ES-I3 (cell line): ENCODE results near the gene DYRK4.
A peak's percentile ranks its signal among the peaks of the same experiment; 100 is the strongest.

Experiments
- H3K36me3 ChIP-seq: 2 replicates; pipeline ENCODE4 v1.6.1; 2013; ENCODE audit warnings: mild to moderate bottlenecking, low read length, control low read depth, moderate library complexity; ENCODE audit not compliant: insufficient read depth
- H3K4me1 ChIP-seq: 2 replicates; pipeline ENCODE4 v1.6.1; 2013; ENCODE audit warnings: mild to moderate bottlenecking, control low read depth, low read length; ENCODE audit not compliant: insufficient read depth
- H3K9ac ChIP-seq: 2 replicates; pipeline ENCODE4 v1.6.1; 2013; ENCODE audit warnings: low read depth, mild to moderate bottlenecking, low read length, moderate library complexity
- H3K9me3 ChIP-seq: 2 replicates; pipeline ENCODE4 v1.6.1; 2013; ENCODE audit warnings: mild to moderate bottlenecking, low read length, moderate library complexity; ENCODE audit not compliant: control insufficient read depth, insufficient read depth

Gene DYRK4

DNA sequence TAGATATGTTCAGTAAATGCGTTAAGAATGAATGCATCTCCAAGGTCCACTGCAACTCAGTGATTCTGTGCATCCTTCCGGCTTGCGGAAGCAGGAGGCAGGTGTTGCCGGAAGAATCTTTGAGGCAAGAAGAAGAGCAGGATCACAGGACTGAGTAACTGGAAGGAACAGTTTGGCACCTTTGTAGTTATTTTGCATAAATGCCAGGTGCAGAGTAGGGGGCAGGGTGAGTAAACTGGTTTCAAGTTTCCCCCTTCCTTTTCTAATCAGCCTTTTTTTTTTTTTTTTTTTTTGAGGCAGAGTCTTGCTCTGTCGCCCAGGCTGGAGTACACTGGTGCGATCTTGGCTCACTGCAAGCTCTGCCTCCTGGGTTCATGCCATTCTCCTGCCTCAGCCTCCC, 22.3 kb downstream of the DYRK4 start:
- no peaks in the 10 kb centered on the region for H3K36me3 ChIP-seq
- no peaks in the 10 kb centered on the region for H3K9me3 ChIP-seq
- H3K9ac ChIP-seq: no peak overlapping the region
- H3K4me1 ChIP-seq: peaks cover 4% of the 10 kb centered on the region; the same call in 1 of the 2 replicates

DNA sequence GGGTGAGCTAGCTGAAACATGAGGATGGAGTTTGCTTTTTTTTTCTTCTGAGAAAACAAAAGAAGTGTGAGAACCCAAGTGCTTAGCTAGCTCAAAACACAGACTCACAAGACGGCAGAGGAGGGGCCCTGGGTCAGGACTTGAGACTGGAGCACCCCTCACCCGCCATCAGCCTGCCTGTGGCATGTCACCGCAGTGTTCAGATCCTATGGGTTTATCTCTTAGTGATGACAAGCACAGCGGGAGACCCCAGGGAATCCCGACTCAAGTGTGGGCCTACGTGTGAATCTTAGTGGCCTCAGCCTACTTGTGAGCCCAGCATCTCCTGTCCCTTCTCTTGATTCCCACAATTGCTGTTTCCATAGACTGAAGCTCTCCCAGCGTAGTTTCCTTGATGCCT, 22.9 kb downstream of the DYRK4 start:
- peaks cover 4% of the 10 kb centered on the region; the same call in 1 of the 2 replicates for H3K4me1 ChIP-seq
- no peaks in the 10 kb centered on the region for H3K9me3 ChIP-seq
- no peak overlapping the region for H3K9ac ChIP-seq
- H3K36me3 ChIP-seq: no peaks in the 10 kb centered on the region

DNA sequence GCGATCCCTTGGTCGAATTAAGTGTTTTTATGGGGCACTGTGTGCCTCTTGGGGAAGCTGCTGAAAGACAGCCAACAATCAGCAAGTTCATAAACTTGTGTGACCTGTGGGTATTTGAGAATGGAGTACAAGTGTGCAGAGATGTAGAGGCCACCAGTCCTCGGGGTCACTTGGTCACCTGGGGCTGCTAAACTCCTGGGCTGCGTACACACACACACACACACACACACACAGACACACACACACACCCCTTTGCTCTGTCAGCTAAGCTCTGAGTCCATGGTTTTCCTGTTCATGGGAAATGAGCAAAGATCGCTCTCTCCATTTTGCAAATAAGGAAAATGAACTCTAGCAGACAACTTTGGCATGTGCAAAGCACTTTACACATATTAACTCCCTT, 24.5 kb downstream of the DYRK4 start:
- H3K4me1 ChIP-seq: peaks cover 4% of the 10 kb centered on the region; the same call in 1 of the 2 replicates
- no peaks in the 10 kb centered on the region for H3K36me3 ChIP-seq
- no peaks in the 10 kb centered on the region for H3K9me3 ChIP-seq
- no peak overlapping the region for H3K9ac ChIP-seq

DNA sequence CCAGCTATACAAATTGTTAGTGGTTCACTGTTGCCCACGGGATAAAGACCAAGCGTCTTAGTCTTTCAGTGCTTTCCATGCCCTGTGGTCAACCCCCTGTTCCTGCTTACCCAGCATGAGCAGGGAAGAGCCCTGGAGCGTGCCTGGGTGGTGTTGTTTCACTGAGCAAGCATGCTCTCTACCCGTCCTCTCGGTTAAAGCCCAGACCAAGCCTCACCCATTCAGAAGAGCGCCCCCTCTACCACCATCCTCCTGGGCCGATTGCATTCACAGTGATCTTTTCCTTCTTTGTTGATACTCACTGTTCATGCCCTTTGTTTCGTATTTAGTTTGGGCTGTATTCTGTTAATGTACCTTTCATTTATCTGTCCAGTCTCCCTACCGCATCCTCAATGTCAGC, 25.1 kb downstream of the DYRK4 start:
- H3K9me3 ChIP-seq: no peaks in the 10 kb centered on the region
- no peak overlapping the region for H3K9ac ChIP-seq
- H3K36me3 ChIP-seq: no peaks in the 10 kb centered on the region
- H3K4me1 ChIP-seq: peaks cover 4% of the 10 kb centered on the region; the same call in 1 of the 2 replicates

DNA sequence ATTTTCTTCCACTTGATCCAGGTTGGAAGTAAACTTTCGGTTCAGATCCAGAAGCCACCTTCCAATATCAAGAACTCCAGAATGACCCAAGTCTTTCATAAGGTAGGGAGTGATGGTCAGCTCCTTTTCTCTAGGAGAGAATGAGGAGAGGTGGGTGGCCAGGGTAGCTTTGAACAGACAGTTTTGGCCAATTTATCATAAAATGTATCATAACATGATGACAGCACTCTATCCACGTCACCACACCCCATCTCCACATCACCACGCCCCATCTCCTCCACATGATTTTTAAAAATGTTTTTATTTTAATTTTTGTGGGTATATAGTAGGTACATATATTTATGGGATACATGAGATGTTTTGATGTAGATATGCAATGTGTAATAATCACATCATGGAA, 26.9 kb downstream of the DYRK4 start:
- Histone ChIP-seq H3K9ac (no peak overlapping the region), H3K4me1 (peaks cover 4% of the 10 kb centered on the region; the same call in 1 of the 2 replicates), H3K9me3 (no peaks in the 10 kb centered on the region), H3K36me3 (no peaks in the 10 kb centered on the region)

DNA sequence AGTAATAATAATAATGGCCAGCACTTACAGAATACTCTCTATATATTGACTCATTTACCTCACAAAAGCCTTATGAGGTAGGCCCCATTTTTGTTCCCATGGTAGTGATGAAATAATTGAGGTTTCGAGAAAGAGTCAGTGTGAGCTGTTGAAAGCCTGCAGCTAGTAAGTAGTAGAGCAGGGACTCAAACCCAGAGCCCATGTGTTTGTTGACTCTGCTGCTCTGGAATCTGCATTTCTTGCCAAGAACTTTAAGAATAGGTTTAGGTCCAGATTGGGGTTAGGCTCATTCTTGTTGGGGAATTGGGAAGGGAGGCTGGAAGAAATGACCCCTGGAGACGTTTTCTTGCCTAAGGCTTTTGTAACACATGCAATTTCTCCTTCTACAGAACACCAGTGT, 27.9 kb downstream of the DYRK4 start:
- Histone ChIP-seq H3K9me3 (no peaks in the 10 kb centered on the region), H3K9ac (no peak overlapping the region), H3K4me1 (peaks cover 4% of the 10 kb centered on the region; the same call in 1 of the 2 replicates), H3K36me3 (no peaks in the 10 kb centered on the region)

DNA sequence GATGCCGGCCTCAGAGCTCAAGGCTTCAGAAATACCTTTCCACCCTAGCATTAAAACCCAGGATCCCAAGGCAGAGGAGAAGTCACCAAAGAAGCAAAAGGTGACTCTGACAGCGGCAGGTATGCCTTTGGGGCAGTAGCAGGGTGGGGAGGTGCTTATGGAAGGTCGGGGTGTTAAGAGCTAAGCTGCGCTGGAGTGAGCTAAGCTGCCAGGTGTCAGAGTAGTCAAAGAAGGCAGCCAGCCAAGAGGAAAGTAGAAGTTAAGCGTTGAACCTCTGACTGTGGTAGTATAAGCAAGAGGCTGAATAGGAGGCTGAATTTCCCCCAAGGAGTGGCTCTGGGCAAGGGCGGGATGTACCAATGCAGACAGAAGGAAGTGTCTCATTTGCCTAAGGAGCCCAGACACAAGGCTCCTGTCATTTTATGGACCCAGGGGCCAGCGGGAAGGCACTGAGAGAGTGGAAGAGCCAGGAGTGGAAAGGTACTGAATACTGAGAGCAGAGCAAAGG, 29.2 kb downstream of the DYRK4 start:
- H3K9ac ChIP-seq: no peak overlapping the region
- H3K4me1 ChIP-seq: peaks cover 4% of the 10 kb centered on the region; the same call in 1 of the 2 replicates
- H3K9me3 ChIP-seq: no peaks in the 10 kb centered on the region
- H3K36me3 ChIP-seq: no peaks in the 10 kb centered on the region

DNA sequence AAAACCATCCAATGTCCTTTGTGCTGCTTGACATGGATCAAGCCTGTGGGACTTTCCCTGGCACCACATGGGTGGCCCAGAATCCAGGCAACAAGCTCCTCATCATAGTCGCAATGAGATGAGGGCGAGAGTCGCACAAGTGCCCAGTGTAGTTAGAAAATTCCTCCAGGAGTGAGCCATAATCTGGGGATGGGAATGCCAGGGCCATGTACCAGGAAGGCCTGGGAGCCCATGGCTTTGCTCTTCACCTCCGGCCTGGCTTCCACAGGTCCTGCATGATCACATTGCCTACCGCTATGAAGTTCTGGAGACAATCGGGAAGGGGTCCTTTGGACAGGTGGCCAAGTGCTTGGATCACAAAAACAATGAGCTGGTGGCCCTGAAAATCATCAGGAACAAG, 33.9 kb downstream of the DYRK4 start:
- H3K9me3 ChIP-seq: no peaks in the 10 kb centered on the region
- no peaks in the 10 kb centered on the region for H3K4me1 ChIP-seq

DNA sequence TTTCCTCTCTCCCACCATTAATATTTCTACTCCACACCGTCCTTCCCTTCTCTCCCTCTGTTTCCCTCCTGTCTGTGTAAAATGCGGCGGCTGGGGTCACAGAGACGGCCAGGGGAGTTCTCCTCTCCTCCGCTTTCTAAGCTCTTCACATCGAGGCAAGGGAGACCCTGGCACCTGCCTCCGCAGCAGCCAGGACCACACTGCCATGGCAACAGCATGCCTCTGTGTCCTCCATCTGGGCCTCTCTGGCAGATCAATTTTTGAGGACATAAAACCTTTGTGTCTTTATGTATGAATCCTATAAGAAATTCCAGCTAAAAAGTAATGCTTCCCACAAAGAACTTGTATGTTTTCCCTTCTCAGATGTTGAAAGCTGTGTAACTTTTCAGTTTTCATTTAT, 41.4 kb downstream of the DYRK4 start:
- no peaks in the 10 kb centered on the region for H3K9me3 ChIP-seq
- no peaks in the 10 kb centered on the region for H3K36me3 ChIP-seq
- no peak overlapping the region for H3K9ac ChIP-seq
- H3K4me1 ChIP-seq: no peaks in the 10 kb centered on the region

More for the DNA sequence above, 33.9 kb downstream of the DYRK4 start:
- no peak overlapping the region for H3K9ac ChIP-seq
- no peaks in the 10 kb centered on the region for H3K36me3 ChIP-seq

DNA sequence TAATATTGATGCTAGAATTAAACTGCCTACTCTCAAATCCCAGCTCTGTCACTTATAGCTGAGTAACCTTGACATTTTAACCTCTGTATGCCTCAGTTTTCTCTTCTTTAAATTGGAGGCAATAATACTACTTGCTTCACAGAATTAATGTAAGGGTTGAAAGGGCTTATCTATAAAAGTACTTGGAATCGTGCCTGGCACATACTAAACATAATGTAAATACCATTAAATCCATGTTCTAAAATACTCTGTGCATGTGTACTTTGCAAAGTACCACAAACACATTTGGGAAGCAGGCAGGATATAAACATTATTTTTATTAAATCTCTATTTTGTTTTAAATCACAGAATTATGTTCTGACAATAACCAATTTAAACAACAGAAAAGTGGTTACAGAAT, 41.9 kb downstream of the DYRK4 start:
- Histone ChIP-seq H3K9ac (no peak overlapping the region), H3K9me3 (no peaks in the 10 kb centered on the region), H3K36me3 (no peaks in the 10 kb centered on the region), H3K4me1 (no peaks in the 10 kb centered on the region)

DNA sequence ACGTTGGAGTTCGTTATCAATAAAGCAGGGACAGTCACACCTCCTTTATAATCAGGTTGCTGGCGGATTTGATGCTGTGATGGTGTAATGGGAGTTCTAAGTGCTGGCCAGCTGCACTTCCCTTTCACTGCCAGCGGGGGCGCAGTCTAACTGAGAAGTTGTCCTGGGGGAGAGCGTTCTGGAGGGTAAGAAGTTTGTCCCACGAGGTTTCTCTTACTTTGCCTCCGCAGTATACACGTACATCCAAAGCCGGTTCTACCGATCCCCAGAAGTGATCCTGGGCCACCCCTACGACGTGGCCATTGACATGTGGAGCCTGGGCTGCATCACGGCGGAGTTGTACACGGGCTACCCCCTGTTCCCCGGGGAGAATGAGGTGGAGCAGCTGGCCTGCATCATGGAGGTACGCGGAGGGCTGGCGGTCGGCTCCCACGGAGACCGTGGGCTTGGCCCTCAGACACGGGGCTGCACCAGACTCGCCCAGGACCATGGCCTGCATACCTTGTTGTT, 42.7 kb downstream of the DYRK4 start:
- Histone ChIP-seq H3K9me3 (no peaks in the 10 kb centered on the region), H3K9ac (peak overlapping the region; percentile 94), H3K36me3 (no peaks in the 10 kb centered on the region), H3K4me1 (no peaks in the 10 kb centered on the region)

DNA sequence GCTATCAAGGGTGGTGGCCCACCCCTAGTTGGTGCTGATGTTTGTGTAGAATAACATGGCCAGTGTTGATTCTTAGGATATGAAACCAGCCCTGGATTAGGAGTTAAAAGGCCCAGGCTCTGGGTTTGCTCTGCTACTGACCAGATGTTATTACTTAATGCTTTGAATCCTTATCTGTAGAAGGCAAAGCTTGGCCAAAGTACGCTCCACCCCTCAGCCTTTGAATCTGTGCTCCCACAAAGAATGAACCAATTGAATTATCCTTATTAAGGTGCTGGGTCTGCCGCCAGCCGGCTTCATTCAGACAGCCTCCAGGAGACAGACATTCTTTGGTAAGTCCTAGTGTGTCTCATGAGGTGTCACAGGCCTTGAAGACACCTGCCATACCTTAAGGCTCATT, 45.0 kb downstream of the DYRK4 start:
- no peaks in the 10 kb centered on the region for H3K4me1 ChIP-seq
- H3K36me3 ChIP-seq: no peaks in the 10 kb centered on the region
- no peak overlapping the region for H3K9ac ChIP-seq
- no peaks in the 10 kb centered on the region for H3K9me3 ChIP-seq

DNA sequence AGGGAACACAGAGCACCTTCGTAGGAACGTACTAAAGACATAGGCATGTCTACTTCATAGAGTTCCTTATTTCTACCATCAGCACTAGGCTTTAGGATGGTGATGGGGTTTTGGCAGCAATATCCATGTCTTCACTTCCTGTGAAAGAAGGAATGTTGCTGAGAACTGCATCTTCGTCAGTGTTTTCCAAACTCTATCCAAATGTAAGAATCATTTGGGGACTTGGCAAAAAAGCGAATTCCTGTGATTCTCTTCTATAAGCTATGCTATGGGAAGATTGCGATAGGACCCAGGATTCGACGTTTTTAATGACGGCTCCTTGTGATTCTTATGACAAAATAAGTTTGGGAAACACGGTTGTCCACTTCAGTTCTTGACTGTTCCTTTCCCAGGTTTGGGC, 47.1 kb downstream of the DYRK4 start:
- Histone ChIP-seq H3K9ac (no peak overlapping the region), H3K9me3 (no peaks in the 10 kb centered on the region), H3K4me1 (no peaks in the 10 kb centered on the region), H3K36me3 (no peaks in the 10 kb centered on the region)

DNA sequence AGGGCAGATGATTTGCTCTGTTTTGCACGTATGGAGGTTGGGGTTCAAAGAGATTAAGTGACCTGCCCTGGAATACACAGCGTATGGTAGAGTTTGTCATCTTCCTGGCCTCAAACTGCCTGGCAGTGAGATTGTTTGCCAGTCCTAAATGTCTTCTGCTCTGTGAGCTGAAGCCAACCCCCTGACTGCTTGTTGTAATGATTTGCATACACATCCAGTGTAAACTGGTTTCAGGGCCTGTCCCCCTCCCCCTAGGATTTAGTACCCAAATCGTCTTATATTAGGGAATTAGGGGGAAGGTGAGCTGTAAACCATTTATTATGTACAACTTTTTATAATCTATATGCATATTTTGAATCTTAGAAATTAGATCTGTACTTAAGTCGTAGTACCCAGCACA, 48.5 kb downstream of the DYRK4 start:
- Histone ChIP-seq H3K9ac (no peak overlapping the region), H3K4me1 (no peaks in the 10 kb centered on the region), H3K36me3 (no peaks in the 10 kb centered on the region), H3K9me3 (no peaks in the 10 kb centered on the region)

DNA sequence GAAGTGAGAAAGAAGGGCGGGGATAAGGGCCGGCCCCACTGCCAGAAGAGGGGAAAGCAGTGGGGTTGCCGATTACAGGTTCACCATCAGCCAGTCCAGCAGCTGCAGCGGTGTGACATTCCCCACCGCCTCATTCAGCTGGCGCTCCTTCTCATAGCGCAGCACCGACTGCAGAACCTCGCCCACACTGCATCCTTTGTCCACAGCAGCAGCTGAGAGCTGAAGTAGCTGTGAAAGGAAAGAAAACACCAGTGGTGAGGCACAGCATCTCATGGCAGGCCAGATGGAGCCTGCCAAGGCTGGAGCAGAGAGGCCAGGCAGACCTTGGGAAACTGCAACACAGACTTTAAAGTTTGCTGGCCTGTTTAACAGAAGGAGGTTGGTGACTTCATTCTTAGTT, 53.7 kb downstream of the DYRK4 start:
- H3K9ac ChIP-seq: no peak overlapping the region
- no peaks in the 10 kb centered on the region for H3K36me3 ChIP-seq
- H3K4me1 ChIP-seq: no peaks in the 10 kb centered on the region
- no peaks in the 10 kb centered on the region for H3K9me3 ChIP-seq

DNA sequence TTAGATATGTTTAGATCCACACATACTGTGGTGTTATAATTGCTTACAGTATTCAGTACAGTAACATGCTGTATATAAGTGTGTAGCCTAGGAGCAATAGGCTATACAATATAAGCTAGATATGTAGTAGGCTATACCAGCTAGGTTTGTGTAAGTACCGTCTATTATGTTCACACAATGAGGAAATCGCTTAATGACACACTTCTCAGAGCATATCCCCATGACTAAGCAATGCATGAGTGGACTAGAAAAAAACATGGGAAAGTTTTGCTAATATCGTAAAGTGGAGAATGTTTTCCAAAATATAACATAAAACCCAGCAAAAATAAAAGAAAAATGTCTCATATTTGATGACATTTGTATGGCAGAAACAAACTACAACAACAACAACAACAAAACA, 59.5 kb downstream of the DYRK4 start:
- no peaks in the 10 kb centered on the region for H3K36me3 ChIP-seq
- no peaks in the 10 kb centered on the region for H3K9me3 ChIP-seq
- H3K4me1 ChIP-seq: no peaks in the 10 kb centered on the region
- no peak overlapping the region for H3K9ac ChIP-seq
